HepG2 (cell line): ENCODE data around the gene ENTPD7.

Experiments
- FOXK1 ChIP-seq: sonication (generic); formaldehyde crosslinking; IDR thresholded peaks from 2 replicates; pipeline ENCODE4 v1.4.0; 2020; ENCODE audit warnings: low read depth, missing genetic modification reagents, borderline replicate concordance
- FOXP1 ChIP-seq, 2 experiments: fragments of 450-650 bp in 1 of 2; IDR thresholded peaks; 2 replicates each; pipeline ENCODE4 v1.6.1; 2017 to 2018; ENCODE audit warnings: antibody characterized with exemption in 1 of 2
- JUN ChIP-seq: sonication (generic); formaldehyde crosslinking; IDR thresholded peaks from 2 replicates; pipeline ENCODE4 v1.4.0; 2020; ENCODE audit warnings: mild to moderate bottlenecking, missing genetic modification reagents
- RAD21 ChIP-seq: fragments of 450-650 bp; formaldehyde crosslinking; IDR thresholded peaks from 2 replicates; pipeline ENCODE4 v1.5.0; 2020; ENCODE audit warnings: mild to moderate bottlenecking
- SP1 ChIP-seq, 2 experiments: fragments of 450-650 bp in 1 of 2; sonication (generic) in 1 of 2; formaldehyde crosslinking in 1 of 2; IDR thresholded peaks; 2 replicates each; pipeline versions ENCODE4 v1.4.0 to v1.6.1; 2016 to 2020; ENCODE audit warnings: missing genetic modification reagents in 1 of 2
- ZEB1 ChIP-seq: IDR thresholded peaks from 2 replicates; pipeline ENCODE4 v1.6.1; 2012; ENCODE audit warnings: mild to moderate bottlenecking, low read depth, inconsistent platforms; ENCODE audit not compliant: insufficient replicate concordance
- ZNF614 ChIP-seq: IDR thresholded peaks from 2 replicates; pipeline ENCODE4 v1.6.1; 2018; ENCODE audit warnings: missing biosample characterization, missing genetic modification reagents, inconsistent platforms, borderline replicate concordance
- TF ChIP-seq, protein P1 (sequence below): sonication (generic); formaldehyde crosslinking; conservative IDR thresholded peaks from 2 replicates; pipeline ENCODE4 v1.4.0; 2020; ENCODE audit warnings: missing genetic modification reagents
- TF ChIP-seq, protein P2 (sequence below): sonication (generic); formaldehyde crosslinking; IDR thresholded peaks from 2 replicates; pipeline ENCODE4 v1.4.0; 2020; ENCODE audit warnings: mild to moderate bottlenecking, missing genetic modification reagents
- TF ChIP-seq, protein P3 (sequence below), 2 experiments: sonication (generic) in 1 of 2; formaldehyde crosslinking in 1 of 2; IDR thresholded peaks; 2 replicates each; pipeline versions ENCODE4 v1.5.1 to v1.6.1; 2011 to 2020; ENCODE audit warnings: borderline replicate concordance in 1 of 2, low read depth in 1 of 2, low read length in 1 of 2, mild to moderate bottlenecking in 1 of 2, missing genetic modification reagents in 1 of 2, moderate library complexity in 1 of 2
- TF ChIP-seq, protein P4 (sequence below): sonication (generic); formaldehyde crosslinking; IDR thresholded peaks from 2 replicates; pipeline ENCODE4 v1.4.0; 2020; ENCODE audit warnings: low read depth, mild to moderate bottlenecking, missing genetic modification reagents

DNA sequence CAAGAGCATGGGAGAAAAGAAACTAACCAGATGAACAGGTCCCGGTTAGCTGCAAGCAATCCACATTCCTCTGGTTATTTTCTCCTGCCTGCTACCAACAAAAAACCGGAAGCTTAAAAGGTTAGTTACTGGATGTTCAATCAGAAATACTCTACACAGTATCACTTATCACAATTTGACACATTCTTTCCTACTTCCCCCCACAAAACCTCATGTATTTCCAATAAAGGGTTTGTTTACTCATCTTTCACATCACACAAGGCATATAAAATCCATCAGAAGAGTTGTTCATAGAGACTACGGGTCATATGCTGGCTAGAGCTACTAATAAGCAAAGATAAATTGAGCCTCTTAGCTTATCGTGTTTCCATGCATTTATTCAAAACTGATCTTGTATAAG lies 43.9 kb upstream of the ENTPD7 start:
- TF ChIP-seq, protein P1, sequence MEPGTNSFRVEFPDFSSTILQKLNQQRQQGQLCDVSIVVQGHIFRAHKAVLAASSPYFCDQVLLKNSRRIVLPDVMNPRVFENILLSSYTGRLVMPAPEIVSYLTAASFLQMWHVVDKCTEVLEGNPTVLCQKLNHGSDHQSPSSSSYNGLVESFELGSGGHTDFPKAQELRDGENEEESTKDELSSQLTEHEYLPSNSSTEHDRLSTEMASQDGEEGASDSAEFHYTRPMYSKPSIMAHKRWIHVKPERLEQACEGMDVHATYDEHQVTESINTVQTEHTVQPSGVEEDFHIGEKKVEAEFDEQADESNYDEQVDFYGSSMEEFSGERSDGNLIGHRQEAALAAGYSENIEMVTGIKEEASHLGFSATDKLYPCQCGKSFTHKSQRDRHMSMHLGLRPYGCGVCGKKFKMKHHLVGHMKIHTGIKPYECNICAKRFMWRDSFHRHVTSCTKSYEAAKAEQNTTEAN (CRISPR knock-in tag), result no peak
- TF ChIP-seq, protein P2, sequence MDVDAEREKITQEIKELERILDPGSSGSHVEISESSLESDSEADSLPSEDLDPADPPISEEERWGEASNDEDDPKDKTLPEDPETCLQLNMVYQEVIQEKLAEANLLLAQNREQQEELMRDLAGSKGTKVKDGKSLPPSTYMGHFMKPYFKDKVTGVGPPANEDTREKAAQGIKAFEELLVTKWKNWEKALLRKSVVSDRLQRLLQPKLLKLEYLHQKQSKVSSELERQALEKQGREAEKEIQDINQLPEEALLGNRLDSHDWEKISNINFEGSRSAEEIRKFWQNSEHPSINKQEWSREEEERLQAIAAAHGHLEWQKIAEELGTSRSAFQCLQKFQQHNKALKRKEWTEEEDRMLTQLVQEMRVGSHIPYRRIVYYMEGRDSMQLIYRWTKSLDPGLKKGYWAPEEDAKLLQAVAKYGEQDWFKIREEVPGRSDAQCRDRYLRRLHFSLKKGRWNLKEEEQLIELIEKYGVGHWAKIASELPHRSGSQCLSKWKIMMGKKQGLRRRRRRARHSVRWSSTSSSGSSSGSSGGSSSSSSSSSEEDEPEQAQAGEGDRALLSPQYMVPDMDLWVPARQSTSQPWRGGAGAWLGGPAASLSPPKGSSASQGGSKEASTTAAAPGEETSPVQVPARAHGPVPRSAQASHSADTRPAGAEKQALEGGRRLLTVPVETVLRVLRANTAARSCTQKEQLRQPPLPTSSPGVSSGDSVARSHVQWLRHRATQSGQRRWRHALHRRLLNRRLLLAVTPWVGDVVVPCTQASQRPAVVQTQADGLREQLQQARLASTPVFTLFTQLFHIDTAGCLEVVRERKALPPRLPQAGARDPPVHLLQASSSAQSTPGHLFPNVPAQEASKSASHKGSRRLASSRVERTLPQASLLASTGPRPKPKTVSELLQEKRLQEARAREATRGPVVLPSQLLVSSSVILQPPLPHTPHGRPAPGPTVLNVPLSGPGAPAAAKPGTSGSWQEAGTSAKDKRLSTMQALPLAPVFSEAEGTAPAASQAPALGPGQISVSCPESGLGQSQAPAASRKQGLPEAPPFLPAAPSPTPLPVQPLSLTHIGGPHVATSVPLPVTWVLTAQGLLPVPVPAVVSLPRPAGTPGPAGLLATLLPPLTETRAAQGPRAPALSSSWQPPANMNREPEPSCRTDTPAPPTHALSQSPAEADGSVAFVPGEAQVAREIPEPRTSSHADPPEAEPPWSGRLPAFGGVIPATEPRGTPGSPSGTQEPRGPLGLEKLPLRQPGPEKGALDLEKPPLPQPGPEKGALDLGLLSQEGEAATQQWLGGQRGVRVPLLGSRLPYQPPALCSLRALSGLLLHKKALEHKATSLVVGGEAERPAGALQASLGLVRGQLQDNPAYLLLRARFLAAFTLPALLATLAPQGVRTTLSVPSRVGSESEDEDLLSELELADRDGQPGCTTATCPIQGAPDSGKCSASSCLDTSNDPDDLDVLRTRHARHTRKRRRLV (CRISPR knock-in tag), result no peak
- TF ChIP-seq JUN (CRISPR knock-in tag), result no peak
- TF ChIP-seq SP1 (IDR thresholded peaks at IDR 0.05), result no peak
- no peak for TF ChIP-seq SP1 (CRISPR knock-in tag; IDR thresholded peaks at IDR 0.05)
- no peak for TF ChIP-seq FOXK1
- no peak for TF ChIP-seq FOXP1 (IDR thresholded peaks at IDR 0.05)
- no peak for TF ChIP-seq FOXP1 (CRISPR knock-in tag; IDR thresholded peaks at IDR 0.05)
- TF ChIP-seq, protein P3, sequence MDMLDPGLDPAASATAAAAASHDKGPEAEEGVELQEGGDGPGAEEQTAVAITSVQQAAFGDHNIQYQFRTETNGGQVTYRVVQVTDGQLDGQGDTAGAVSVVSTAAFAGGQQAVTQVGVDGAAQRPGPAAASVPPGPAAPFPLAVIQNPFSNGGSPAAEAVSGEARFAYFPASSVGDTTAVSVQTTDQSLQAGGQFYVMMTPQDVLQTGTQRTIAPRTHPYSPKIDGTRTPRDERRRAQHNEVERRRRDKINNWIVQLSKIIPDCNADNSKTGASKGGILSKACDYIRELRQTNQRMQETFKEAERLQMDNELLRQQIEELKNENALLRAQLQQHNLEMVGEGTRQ (IDR thresholded peaks at IDR 0.05; ENCODE audit: low read depth, low read length), result no peak
- TF ChIP-seq, protein P3 (CRISPR knock-in tag; IDR thresholded peaks at IDR 0.05; ENCODE audit: borderline replicate concordance), result no peak
- TF ChIP-seq ZEB1, result no peak
- no peak for TF ChIP-seq ZNF614 (CRISPR knock-in tag)
- TF ChIP-seq RAD21, result no peak
- TF ChIP-seq, protein P4, sequence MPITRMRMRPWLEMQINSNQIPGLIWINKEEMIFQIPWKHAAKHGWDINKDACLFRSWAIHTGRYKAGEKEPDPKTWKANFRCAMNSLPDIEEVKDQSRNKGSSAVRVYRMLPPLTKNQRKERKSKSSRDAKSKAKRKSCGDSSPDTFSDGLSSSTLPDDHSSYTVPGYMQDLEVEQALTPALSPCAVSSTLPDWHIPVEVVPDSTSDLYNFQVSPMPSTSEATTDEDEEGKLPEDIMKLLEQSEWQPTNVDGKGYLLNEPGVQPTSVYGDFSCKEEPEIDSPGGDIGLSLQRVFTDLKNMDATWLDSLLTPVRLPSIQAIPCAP (CRISPR knock-in tag), result no peak
